Limb (tissue), 2 donors: ENCODE data around the gene ARL13B.
"Not testable (repeated sequence)": the region's sequence is repeated elsewhere in the genome, so short reads cannot be mapped to it uniquely, and the experiment has no call there.

Experiments used
- DNase-seq, 2 donors: peaks; one replicate each; pipeline ENCODE4 v3.0.0-alpha.2; 2016; ENCODE audit errors: extremely low spot score in 2 of 2

Gene ARL13B

DNA sequence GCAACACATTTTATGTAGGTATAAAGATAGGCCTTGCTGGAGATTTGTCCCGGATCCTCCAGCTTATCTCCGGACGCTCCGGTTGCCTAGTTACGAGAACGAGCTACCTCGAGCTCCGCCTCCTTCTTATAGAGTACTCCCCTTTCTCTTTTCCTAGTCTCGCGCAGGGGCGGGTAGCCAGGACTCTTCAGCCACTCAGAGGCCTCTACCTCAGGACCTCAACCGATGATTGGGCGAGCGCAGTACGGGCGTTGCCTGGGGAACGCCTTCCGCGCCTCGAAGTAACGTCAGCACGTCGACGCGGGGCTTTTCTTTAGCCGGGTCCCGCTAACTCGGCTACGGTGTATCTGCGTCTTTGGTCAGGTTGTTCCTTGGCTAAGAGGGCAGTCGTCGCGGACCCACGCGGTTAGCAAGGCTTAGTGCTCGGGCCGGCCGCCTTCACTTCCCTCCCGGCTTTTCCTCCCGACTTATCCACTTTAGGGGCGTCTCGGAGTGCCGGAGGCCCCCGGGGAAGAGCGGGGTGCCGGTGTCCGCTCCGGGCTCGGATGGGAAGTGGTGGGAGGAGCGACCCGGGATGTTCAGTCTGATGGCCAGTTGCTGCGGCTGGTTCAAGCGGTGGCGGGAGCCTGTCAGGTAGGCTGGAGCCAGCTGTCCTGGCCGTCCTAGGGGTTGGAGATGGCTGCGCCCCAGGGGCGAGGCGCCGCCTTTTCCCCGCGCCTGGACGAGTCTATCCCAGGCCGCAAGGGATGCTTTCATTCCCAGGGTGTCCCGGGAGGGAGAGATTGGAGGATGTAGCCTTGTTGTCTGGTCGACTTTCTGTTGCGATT is at the start of gene ARL13B:
TSS of gene ARL13B (plus strand) at position 306 of the 827 bp plus-strand sequence. CDS start at position 575, 269 bp downstream.
- peak; percentile 94 to 99 for DNase-seq

DNA sequence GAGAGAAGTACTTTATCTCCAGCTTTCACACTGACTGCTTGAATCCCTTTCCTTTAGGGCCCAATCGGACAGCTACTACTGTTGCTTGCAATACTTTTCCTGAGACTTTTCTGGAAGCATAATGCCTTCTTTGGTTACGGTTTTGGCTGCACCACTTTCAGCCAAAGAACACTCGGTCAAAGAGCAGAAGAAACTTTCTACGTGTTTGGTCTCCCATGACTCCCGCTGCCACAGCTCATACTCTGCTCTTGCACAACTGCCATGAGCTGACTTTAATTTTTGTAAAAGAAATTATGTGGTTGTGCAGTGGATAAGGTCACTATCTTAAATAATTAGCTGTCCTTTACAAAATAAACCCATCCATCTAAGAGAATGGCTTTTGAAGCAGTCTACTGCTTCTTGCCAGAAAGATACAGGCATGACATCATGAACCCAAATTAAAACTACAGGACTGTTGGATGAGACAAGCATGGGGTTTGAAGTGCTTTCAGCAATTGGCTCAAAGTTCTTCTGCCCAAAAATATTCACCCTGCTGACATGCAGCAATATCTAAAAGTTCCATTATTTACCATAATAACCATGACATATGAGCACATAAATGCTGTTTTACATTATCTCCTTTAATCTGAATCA is 48.2 kb upstream of the ARL13B start:
- no peak for DNase-seq

DNA sequence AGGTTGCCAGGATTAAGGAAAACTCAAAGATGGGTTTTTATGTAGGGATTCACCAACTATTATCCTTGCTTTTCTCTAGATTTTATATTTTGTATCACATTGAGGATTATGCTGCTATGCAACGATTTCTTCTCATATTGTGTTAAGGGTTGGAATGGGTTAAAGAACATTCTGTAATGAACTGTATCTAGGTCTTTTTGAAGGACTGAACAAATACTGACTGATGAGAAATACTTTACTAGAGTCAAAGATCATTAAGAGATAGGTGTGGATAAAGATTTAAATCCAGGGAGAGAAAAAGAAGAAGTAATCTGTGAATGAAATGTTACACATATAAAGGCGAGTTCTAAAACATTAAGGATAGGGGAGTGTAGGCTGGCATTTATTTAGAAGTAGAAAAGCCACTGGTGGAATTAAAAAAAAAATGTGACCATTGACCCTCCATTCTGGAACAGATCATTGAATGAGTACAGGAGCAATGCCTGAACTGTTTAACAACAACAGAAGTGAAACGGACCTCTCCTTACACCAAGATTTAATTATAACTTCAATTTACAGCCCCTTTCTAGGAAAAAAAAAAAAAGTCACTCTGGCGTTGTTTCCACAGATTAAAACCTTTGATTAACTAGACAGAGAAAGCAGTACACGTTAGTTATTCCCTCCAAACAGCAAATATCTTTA is 45.4 kb upstream of the ARL13B start:
- no peak for DNase-seq

- no peak for DNase-seq
These were observed 43.4 kb upstream of the ARL13B start for GRCh38 chr3:93936549-93936948.

DNA sequence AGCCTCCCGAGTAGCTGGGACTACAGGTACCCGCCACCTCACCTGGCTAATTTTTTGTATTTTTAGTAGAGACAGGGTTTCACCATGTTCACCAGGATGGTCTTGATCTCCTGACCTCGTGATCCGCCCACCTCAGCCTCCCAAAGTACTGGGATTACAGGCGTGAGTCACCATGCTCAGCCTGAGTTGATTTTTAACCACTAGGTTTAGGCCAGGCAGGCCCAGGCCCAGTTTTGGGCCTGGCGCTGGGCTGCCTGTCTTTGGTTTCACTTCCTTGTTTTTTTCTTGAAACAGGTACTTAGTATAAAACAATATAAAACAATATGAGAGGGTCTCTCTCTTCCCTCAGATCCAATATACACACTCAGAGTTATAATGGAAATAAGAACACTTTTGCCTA is 42.5 kb upstream of the ARL13B start:
- not testable (repeated sequence) for DNase-seq

- not testable (repeated sequence) for DNase-seq
These were observed 30.0 kb upstream of the ARL13B start for GRCh38 chr3:93949958-93950357.

DNA sequence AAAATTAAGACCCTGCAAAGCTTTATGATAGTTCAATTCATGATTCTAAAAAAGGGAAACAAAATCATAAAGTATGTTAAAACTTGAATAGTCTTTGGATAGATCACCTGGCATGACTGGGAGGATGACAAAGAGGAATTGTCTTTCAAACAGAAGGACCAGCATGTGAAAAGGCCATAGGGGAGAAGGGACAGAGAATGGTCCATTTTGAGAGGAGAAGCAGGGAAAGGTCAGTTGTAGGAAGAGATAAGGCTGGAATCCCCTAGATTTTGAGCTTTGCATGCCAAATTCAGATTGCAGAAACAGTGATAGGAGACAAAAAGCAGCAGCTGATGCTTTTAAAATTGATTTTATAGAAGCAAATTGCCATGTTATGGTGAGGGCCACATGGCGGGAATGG is 18.9 kb upstream of the ARL13B start:
- no peak for DNase-seq

DNA sequence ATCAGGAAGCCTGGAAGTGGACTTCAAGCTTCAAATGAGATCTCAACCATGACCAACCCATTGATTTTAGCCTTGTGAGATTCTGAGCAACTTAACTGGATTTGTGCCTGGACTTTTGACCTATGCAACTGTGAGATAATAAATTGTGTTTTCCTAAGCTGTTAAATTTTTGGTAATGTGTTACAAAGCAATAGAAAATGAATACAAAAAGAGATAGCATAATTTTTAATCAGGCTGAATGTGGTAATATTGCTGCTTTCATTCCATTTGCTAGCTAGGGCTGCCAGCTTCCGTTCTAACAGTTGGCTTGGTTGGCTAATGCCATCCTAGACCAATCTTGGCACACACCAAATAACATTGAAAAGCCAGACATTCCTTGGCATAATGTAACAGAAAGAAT is 18.5 kb upstream of the ARL13B start:
- no peak for DNase-seq

GRCh38 chr3:93962798-93963197 is 17.2 kb upstream of the ARL13B start:
- DNase-seq = no peak

GRCh38 chr3:93965106-93965505 is 14.8 kb upstream of the ARL13B start:
- not testable (repeated sequence) for DNase-seq

- DNase-seq = no peak
These were observed 10.5 kb upstream of the ARL13B start for GRCh38 chr3:93969443-93969842.

DNA sequence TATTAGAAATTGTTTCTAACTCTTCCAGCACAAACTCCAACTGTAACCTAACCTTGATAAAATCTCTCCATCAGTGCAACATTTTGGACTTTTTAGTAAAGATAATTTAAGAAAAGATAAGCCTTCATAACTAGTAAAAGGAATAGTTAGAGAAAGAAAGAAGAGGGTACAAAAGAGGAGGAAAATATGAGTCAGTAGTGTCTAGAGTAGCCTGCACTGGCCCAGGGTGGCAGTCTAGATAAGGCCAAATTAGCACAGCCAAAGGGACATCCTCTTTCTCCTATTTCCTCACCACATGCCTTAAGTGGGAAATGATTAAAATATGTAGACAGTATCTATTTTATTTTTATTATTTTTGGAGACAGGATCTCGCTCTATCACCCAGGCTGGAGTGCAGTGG is 10.0 kb upstream of the ARL13B start:
- no peak for DNase-seq

DNA sequence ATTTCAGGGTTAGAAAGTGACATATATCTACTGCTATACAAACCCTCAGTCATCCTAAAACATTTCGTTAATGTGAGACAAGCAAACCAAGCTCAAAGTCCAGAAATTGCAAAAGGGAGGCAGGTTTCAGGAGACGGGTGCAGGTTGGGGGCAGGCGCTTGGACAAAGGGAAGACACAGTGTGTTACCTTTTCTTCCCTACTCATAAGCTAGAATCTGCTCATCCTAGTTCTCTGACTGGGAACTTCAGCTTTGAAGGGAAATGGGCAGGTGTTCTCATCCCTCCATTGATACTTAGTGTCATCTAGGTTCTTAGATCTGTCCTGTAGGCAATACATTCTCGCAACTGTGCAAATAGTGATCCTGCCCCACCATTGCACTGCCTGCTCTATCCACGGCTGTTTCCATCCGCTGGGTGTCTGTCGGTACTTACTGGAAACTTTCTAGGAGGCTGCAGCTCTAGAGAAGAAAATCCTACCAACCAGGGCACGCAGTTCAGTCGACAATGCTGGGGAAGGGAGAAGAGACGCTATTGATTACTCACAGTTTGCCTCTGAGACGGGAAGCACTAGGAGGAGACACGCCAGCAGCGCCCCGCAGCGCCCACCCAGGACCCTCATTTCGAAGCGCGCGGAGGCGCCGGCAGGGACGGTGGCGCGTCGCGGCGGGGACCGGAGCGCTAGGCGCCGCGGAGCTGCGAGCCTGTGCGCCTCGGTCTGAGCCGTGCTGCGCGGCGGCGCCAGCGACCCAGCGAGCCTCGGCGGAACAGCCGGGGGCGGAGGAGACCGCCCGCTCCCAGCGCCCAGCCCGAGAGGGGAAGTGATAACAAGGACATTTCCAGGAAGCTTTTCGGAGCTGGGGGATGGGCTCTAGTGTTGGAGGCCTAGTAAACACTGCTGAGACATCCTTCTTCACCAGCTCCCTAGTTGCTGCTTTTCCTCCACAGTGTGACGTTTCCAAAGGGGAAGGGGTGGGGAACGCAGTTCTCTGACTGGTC is 6.5 kb upstream of the ARL13B start, which contains the start of gene PROS1:
TSS of gene PROS1 (minus strand) at position 766 of the 996 bp plus-strand sequence. CDS start at position 619, 147 bp downstream.
- DNase-seq = peak; percentile 84 to 85

GRCh38 chr3:93981649-93982048 is 1.7 kb downstream of the ARL13B start:
- DNase-seq = no peak

GRCh38 chr3:93983408-93983807 is 3.5 kb downstream of the ARL13B start:
- no peak for DNase-seq

DNA sequence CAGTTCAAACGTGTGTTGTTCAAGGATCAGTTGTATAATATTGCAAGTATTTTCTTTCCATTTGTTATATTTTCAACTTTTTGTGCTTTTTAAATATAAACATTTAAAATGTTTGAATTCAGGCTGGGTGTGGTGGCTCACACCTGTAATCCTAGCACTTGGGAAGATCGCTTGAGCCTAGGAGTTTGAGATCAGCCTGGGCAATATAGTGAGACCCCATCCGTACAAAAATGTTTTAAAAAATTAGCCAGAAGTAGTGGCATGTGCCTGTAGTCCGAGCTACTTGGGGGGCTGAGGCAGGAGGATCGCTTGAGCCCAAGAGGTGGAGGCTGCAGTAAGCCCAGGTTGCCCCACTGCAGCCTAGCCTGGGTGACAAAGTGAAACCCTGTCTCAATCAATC is 4.7 kb downstream of the ARL13B start:
- no peak for DNase-seq

DNA sequence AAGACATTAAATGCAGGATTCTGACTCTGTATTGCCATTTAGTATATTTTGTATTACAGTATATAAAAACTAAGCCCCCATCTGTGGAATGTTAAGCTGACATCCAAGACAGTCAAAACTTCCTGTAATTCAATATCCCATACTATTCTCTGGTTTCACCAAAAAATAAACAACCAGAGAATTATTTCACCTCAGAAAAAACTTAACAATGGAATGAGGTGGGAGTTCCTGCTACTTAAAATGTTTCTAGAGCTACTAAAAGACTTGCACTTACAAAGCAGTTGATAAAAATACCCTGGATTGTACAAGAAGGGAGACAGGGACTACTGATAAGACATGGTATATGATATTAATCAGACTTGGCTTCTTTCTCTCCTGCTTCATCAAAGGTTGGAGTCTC is 8.3 kb downstream of the ARL13B start:
- no peak for DNase-seq

DNA sequence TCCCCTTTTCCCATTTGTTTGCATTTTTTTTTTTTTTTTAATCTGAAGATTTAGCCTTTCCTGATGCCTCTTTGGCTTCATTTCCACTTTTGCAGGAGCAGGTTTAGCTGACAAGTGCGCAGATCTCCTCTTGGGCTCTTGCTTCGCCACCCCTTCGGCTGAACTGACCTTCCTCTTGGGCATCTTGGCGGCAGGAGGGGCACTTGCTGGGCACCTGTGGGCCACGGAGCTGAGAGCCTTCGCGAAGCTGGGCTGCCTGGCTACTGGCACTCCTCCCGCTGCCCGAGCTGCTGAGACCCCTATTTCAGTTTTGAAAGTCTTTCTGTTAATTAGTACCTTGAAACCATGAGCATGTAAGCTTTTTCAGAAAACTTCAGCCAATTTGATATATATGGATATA is 8.8 kb downstream of the ARL13B start:
- DNase-seq = no peak

- no peak for DNase-seq
These were observed 9.3 kb downstream of the ARL13B start for GRCh38 chr3:93989241-93989640.

- DNase-seq = no peak
These were observed 11.7 kb downstream of the ARL13B start for GRCh38 chr3:93991631-93992030.

DNA sequence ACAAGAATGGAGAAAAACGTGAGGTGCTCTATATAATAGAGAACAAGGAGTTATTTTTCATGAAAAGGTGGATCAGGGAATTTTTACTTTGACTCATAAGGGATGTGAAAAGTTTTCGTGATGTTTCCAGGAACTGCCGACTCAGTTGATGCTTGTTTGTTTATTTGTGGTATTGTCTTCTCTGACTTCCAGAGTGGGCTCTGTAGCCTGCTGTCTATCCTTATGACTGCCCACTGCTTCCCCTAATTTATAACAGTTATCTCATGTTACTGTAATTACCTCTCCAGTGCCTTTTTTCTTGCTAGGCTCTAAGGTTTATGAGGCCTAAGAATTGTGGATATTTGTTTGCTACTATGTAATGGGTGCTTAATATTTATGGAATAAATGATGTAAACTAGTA is 12.3 kb downstream of the ARL13B start:
- no peak for DNase-seq
